Stimulated activated memory B cell treated with anti-CD40 and anti-IgM and Interleukin-4, amounts not matched to agents 10 μg/mL and 1 μg/mL and 100 μg/mL, for 72 hours (primary cell): ENCODE results near the gene PDP2.

Experiments used
- ATAC-seq: fragments of 150-1000 bp; cut with Tn5 transposase; 2 replicates; pipeline ENCODE4 v1.10.0; 2021
- H3K27ac Mint-ChIP-seq: one replicate; pipeline ENCODE4 v1.8.0; 2022; ENCODE audit warnings: mild to moderate bottlenecking, mixed read lengths
- H3K27me3 Mint-ChIP-seq: one replicate; pipeline ENCODE4 v1.8.0; 2022; ENCODE audit warnings: mixed read lengths
- H3K36me3 Mint-ChIP-seq: one replicate; pipeline ENCODE4 v1.8.0; 2022; ENCODE audit warnings: mixed read lengths
- H3K4me1 Mint-ChIP-seq: one replicate; pipeline ENCODE4 v1.8.0; 2022; ENCODE audit warnings: mixed read lengths
- H3K4me3 Mint-ChIP-seq: one replicate; pipeline ENCODE4 v1.8.0; 2022; ENCODE audit warnings: mild to moderate bottlenecking, moderate library complexity, mixed read lengths
- H3K9me3 Mint-ChIP-seq: one replicate; pipeline ENCODE4 v1.8.0; 2022; ENCODE audit warnings: mixed read lengths

The PDP2 gene, protein sequence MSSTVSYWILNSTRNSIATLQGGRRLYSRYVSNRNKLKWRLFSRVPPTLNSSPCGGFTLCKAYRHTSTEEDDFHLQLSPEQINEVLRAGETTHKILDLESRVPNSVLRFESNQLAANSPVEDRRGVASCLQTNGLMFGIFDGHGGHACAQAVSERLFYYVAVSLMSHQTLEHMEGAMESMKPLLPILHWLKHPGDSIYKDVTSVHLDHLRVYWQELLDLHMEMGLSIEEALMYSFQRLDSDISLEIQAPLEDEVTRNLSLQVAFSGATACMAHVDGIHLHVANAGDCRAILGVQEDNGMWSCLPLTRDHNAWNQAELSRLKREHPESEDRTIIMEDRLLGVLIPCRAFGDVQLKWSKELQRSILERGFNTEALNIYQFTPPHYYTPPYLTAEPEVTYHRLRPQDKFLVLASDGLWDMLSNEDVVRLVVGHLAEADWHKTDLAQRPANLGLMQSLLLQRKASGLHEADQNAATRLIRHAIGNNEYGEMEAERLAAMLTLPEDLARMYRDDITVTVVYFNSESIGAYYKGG

GRCh38 chr16:66880288-66881013, at the start of gene PDP2:
Gene PDP2, plus strand, starts transcription at chr16:66880515. Its CDS starts 3,770 bp downstream, at chr16:66884285.
- H3K9me3 Mint-ChIP-seq = no peaks in the 10 kb centered on the region
- H3K4me1 Mint-ChIP-seq = peaks cover 28% of the 10 kb centered on the region
- H3K4me3 Mint-ChIP-seq = peak within 1 kb of the TSS; percentile 89
- H3K27ac Mint-ChIP-seq = peak within 1 kb of the TSS; percentile 81
- H3K36me3 Mint-ChIP-seq = peaks cover 14% of the 10 kb centered on the region
- ATAC-seq = peak; percentile 98
- no peaks in the 10 kb centered on the region for H3K27me3 Mint-ChIP-seq

DNA sequence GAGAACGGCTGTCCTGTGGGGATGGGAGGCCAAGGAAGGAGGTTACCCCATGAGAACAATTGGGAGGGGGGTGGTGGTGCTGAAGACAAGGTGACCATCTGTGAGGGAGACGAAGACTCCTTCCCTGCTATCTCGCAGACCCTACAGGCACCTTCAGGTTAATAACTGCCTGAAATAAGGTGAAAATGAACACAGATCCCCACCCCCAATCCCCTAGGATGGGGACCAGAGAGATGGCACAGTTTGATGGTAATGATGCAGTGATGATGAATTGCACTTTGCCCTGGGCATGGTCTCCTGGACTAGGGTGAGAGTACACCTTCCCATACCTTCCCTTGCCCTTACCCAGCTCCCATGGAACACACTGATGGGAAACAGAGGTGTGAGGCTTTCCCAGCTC, 48.1 kb upstream of the PDP2 start:
- H3K27ac Mint-ChIP-seq = no peak overlapping the region
- peaks cover 14% of the 10 kb centered on the region for H3K4me1 Mint-ChIP-seq
- H3K36me3 Mint-ChIP-seq = peaks cover 5% of the 10 kb centered on the region
- ATAC-seq = no peak
- H3K4me3 Mint-ChIP-seq = no peak overlapping the region
- no peaks in the 10 kb centered on the region for H3K27me3 Mint-ChIP-seq
- no peaks in the 10 kb centered on the region for H3K9me3 Mint-ChIP-seq

GRCh38 chr16:66832661-66833305, 47.5 kb upstream of the PDP2 start:
- Mint-ChIP-seq H3K27ac (no peak overlapping the region), H3K4me1 (peaks cover 14% of the 10 kb centered on the region), H3K9me3 (no peaks in the 10 kb centered on the region), H3K36me3 (peaks cover 2% of the 10 kb centered on the region), H3K4me3 (no peak overlapping the region), H3K27me3 (no peaks in the 10 kb centered on the region)
- no peak for ATAC-seq

DNA sequence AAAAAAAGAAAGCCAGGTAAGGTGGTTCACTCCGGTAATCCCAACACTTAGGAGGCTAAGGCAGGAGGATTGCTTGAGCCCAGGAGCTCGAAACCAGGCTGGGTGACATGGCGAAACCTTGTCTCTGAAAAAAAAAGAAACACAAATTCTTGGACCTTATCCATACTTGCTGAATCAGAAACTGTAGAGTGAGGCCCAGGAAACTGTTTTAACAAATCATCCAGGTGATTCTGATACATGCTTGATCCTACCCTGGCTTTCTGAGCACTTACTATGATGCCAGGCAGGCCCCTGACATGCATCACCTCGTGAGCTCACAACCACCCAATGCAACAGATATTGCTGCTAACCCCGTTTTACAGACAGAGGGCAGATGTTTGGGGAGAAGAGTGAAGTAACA, 45.6 kb upstream of the PDP2 start:
- H3K36me3 Mint-ChIP-seq = no peaks in the 10 kb centered on the region
- no peaks in the 10 kb centered on the region for H3K27me3 Mint-ChIP-seq
- H3K4me3 Mint-ChIP-seq = no peak overlapping the region
- peaks cover 1% of the 10 kb centered on the region for H3K4me1 Mint-ChIP-seq
- no peaks in the 10 kb centered on the region for H3K9me3 Mint-ChIP-seq
- no peak for ATAC-seq
- no peak overlapping the region for H3K27ac Mint-ChIP-seq

DNA sequence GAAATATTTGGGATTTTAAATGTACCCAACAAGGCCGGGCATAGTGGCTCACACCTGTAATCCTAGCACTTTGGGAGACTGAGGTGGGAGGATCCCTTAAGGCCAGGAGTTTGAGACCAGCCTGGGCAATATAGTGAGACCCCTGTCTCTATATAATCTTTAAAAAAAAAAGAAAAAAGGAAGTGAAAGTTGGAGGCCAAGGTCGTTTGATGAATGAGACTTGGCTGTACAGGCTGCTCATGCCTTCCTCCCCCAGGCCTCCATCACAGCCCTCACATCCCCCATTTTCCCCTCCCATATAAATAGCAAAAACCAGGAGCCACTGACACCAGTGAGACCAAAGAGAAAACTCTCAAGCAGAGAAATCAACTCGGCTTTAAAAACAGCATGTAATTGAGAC, 39.4 kb upstream of the PDP2 start:
- no peak for ATAC-seq
- Mint-ChIP-seq H3K36me3 (no peaks in the 10 kb centered on the region), H3K9me3 (no peaks in the 10 kb centered on the region), H3K27ac (no peak overlapping the region), H3K4me3 (no peak overlapping the region), H3K4me1 (peaks cover 17% of the 10 kb centered on the region), H3K27me3 (peaks cover 35% of the 10 kb centered on the region)

DNA sequence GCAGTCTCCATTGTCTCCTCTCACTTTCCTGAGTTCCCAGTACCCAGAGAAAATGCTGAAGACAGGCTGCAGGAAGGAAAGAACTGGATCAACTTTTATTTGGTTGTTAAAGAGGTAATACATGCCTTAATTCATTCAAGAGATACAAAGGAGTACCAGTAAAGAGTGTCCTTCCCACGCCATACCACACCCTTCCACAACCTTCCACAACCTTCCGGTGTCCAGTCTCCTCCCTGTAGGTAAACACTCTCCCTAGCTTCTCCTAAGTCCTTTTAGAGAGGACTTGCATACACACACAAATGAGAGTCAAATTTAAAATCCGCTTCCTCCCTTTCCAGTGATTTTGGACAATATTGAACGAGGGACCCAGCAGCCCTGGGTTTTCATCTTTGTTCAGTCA, 38.9 kb upstream of the PDP2 start:
- no peaks in the 10 kb centered on the region for H3K9me3 Mint-ChIP-seq

GRCh38 chr16:66842765-66843164, 37.5 kb upstream of the PDP2 start:
- no peaks in the 10 kb centered on the region for H3K36me3 Mint-ChIP-seq

More for the DNA sequence above, 38.9 kb upstream of the PDP2 start:
- H3K27me3 Mint-ChIP-seq = peaks cover 40% of the 10 kb centered on the region
- H3K4me3 Mint-ChIP-seq = no peak overlapping the region
- H3K4me1 Mint-ChIP-seq = peaks cover 20% of the 10 kb centered on the region
- H3K27ac Mint-ChIP-seq = no peak overlapping the region
- ATAC-seq = no peak
- no peaks in the 10 kb centered on the region for H3K36me3 Mint-ChIP-seq

GRCh38 chr16:66843191-66843590, 37.1 kb upstream of the PDP2 start:
- Mint-ChIP-seq H3K27me3 (peaks cover 50% of the 10 kb centered on the region), H3K9me3 (no peaks in the 10 kb centered on the region), H3K4me3 (no peak overlapping the region), H3K4me1 (peaks cover 20% of the 10 kb centered on the region), H3K27ac (no peak overlapping the region), H3K36me3 (no peaks in the 10 kb centered on the region)
- no peak for ATAC-seq

More at GRCh38 chr16:66842765-66843164, 37.5 kb upstream of the PDP2 start:
- no peak for ATAC-seq
- Mint-ChIP-seq H3K4me1 (peaks cover 20% of the 10 kb centered on the region), H3K27me3 (peaks cover 46% of the 10 kb centered on the region), H3K4me3 (no peak overlapping the region), H3K27ac (no peak overlapping the region), H3K9me3 (no peaks in the 10 kb centered on the region)

DNA sequence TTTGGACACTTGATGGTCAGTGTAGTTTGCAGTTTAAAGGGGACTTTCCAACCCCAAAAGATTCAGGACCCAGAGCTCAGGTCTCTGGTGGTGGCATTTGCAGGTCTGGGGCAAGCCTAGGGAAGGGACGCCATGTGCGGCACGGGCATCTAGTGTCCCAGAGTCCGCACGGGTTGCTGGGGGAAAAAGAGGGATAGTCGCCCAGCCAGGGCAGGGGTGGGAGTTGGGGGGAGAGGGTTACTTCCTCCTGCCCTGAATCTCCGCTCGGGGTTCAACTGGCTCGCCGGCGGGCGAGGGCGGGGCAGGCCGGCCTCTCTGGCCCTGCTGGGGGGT, 36.3 kb upstream of the PDP2 start:
- Mint-ChIP-seq H3K36me3 (no peaks in the 10 kb centered on the region), H3K27ac (no peak overlapping the region), H3K4me3 (peak overlapping the region; percentile 61), H3K9me3 (no peaks in the 10 kb centered on the region), H3K27me3 (peaks cover 58% of the 10 kb centered on the region), H3K4me1 (peaks cover 20% of the 10 kb centered on the region)
- no peak for ATAC-seq

DNA sequence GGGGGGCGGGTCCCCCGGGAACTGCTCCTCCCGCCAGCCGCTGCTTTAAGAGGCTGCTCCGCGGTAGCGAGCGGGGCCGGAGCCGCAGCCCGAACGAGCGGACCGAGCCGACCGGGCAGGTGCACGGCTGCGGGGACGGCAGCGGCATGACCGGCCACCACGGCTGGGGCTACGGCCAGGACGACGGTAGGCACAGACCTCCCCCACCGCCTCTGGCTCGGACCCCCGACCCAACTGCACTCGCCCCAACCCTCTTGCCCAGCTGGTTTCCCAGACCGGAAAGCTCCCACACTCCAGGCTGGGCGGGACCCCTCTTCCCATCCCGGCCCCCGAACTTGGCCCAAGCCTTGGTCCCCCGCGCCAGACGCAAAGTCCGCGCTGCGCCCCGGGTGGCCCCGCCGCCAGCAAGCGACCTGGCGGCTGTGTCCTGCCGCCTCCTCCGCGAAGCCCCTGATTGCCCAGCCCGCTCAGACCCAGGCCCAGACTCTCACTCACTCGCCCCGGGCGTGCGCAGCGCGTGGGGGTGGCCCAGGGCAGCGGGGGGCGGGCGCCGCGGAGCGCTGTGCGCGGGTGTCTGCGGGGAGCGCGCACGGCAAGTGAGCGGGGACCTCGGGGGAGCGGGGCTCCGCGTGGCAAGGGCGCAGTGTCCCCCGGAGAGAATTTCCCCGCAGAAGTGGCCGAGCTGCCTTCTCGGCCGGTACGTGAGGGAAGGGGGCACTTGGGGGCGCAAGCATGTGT, 35.8 kb upstream of the PDP2 start, which contains the start of gene CA7:
TSS of gene CA7 (plus strand) at position 73 of the 738 bp plus-strand sequence. CDS start at position 147, 74 bp downstream.
- Mint-ChIP-seq H3K36me3 (no peaks in the 10 kb centered on the region), H3K27me3 (peaks cover 63% of the 10 kb centered on the region), H3K9me3 (no peaks in the 10 kb centered on the region), H3K4me1 (peaks cover 20% of the 10 kb centered on the region), H3K27ac (no peak within 1 kb of the TSS), H3K4me3 (peak within 1 kb of the TSS; percentile 61)
- ATAC-seq = no peak

GRCh38 chr16:66845080-66845410, 35.3 kb upstream of the PDP2 start:
- H3K27me3 Mint-ChIP-seq = peaks cover 63% of the 10 kb centered on the region
- H3K4me3 Mint-ChIP-seq = no peak overlapping the region
- H3K9me3 Mint-ChIP-seq = no peaks in the 10 kb centered on the region
- peaks cover 20% of the 10 kb centered on the region for H3K4me1 Mint-ChIP-seq
- ATAC-seq = no peak
- no peak overlapping the region for H3K27ac Mint-ChIP-seq
- no peaks in the 10 kb centered on the region for H3K36me3 Mint-ChIP-seq

- Mint-ChIP-seq H3K27me3 (peaks cover 67% of the 10 kb centered on the region), H3K36me3 (no peaks in the 10 kb centered on the region), H3K4me3 (no peak overlapping the region), H3K9me3 (no peaks in the 10 kb centered on the region), H3K27ac (no peak overlapping the region), H3K4me1 (peaks cover 25% of the 10 kb centered on the region)
- ATAC-seq = no peak
Observed at GRCh38 chr16:66845791-66846221, 34.5 kb upstream of the PDP2 start.

GRCh38 chr16:66846266-66846665, 34.0 kb upstream of the PDP2 start:
- ATAC-seq = no peak
- H3K4me1 Mint-ChIP-seq = peaks cover 29% of the 10 kb centered on the region
- H3K4me3 Mint-ChIP-seq = no peak overlapping the region
- H3K27ac Mint-ChIP-seq = no peak overlapping the region
- no peaks in the 10 kb centered on the region for H3K9me3 Mint-ChIP-seq
- H3K27me3 Mint-ChIP-seq = peaks cover 72% of the 10 kb centered on the region
- H3K36me3 Mint-ChIP-seq = no peaks in the 10 kb centered on the region

DNA sequence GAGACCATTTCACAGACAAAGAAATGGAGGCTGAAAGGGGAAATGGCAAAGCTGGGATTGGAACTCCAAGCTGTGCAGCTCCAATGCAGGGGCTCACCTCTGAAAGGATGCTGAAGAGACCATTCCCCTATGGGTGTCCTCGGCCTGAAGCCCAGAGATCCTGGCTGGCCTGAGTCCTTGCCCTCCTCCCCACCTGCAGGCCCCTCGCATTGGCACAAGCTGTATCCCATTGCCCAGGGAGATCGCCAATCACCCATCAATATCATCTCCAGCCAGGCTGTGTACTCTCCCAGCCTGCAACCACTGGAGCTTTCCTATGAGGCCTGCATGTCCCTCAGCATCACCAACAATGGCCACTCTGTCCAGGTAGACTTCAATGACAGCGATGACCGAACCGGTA, 33.5 kb upstream of the PDP2 start:
- ATAC-seq = no peak
- Mint-ChIP-seq H3K27me3 (peaks cover 78% of the 10 kb centered on the region), H3K27ac (no peak overlapping the region), H3K4me1 (peaks cover 29% of the 10 kb centered on the region), H3K4me3 (no peak overlapping the region), H3K9me3 (no peaks in the 10 kb centered on the region), H3K36me3 (no peaks in the 10 kb centered on the region)
